Stimulated activated CD8-positive, alpha-beta memory T cell treated with anti-CD3 and anti-CD28 coated beads, Interleukin-7, amount 100 ng/mL, for 48 hours (primary cell): Measurements from ENCODE around the gene MASP2.
"Not testable (repeated sequence)": the region's sequence is repeated elsewhere in the genome, so short reads cannot be mapped to it uniquely, and the experiment has no call there.

Experiments
- DNase-seq, 2 donors: peaks; one replicate each; pipeline ENCODE4 v3.0.0-alpha.2; 2020; ENCODE audit warnings: low read depth in 1 of 2; ENCODE audit errors: extremely low read depth in 1 of 2

The MASP2 gene

GRCh38 chr1:11058595-11059154 lies 11.6 kb upstream of the MASP2 start:
- no peak for DNase-seq

GRCh38 chr1:11058026-11058425 lies 11.0 kb upstream of the MASP2 start:
- DNase-seq: no peak

DNA sequence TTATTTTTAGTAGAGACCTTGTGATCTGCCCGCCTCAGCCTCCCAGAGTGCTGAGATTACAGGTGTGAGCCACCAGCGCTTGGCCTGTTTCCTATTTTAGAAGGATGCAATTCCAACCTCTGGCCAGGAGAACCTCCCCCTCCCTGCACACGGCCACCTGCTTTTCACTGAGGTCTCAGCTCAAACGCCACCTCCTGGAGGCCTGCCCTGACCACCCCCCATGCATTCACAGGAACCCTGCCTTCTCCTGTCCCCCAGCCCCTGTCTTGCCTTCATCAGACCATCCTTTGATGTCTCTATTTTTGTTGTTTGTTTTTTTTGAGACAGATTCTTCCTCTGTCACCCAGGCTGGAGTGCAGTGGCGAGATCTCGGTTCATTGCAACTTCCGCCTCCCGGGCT lies 10.4 kb upstream of the MASP2 start:
- DNase-seq: no peak

DNA sequence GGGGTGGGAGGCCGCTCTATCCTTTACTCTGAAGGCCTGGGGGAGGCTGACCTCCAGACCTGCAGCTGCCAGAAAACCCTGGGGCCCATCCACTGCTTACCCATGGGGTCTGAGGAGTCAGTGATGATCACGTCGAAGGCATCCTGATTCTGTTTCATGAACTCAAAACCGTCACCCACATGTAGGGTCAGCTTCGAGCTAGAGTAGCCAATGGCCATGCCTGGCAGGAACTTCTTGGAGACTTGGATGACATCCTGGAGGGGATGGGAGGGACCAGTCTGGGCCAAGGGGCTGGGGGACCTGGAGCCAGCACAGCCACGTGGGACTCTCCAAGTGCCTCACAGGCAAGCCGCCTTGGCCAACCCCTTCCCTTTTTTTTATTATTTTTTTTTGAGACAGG lies 9.5 kb upstream of the MASP2 start:
- no peak for DNase-seq

GRCh38 chr1:11055676-11056075 lies 8.6 kb upstream of the MASP2 start:
- no peak for DNase-seq

DNA sequence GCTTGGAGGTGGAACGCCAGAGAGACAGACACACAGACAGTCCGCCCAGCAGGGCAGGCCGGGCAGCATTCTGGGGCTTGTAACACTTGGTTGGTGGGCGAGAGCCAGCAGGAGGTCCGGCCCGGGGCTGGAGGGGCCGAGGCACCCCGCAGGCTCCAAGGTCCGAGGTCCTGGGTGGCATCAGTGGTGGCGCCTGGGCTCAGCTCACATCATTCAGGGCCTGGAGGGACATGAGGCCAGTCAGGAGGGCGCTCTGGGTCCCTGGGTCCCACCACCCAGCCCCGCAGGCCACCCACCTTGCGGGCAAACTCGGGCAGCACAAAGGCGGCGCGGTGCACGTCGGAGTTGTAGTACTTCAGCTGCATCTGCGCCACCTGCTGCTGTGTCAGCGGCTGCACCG lies 7.6 kb upstream of the MASP2 start:
- no peak for DNase-seq

GRCh38 chr1:11054181-11054580 lies 7.1 kb upstream of the MASP2 start:
- no peak for DNase-seq

- no peak for DNase-seq
These were observed 6.7 kb upstream of the MASP2 start for GRCh38 chr1:11053758-11054137.

DNA sequence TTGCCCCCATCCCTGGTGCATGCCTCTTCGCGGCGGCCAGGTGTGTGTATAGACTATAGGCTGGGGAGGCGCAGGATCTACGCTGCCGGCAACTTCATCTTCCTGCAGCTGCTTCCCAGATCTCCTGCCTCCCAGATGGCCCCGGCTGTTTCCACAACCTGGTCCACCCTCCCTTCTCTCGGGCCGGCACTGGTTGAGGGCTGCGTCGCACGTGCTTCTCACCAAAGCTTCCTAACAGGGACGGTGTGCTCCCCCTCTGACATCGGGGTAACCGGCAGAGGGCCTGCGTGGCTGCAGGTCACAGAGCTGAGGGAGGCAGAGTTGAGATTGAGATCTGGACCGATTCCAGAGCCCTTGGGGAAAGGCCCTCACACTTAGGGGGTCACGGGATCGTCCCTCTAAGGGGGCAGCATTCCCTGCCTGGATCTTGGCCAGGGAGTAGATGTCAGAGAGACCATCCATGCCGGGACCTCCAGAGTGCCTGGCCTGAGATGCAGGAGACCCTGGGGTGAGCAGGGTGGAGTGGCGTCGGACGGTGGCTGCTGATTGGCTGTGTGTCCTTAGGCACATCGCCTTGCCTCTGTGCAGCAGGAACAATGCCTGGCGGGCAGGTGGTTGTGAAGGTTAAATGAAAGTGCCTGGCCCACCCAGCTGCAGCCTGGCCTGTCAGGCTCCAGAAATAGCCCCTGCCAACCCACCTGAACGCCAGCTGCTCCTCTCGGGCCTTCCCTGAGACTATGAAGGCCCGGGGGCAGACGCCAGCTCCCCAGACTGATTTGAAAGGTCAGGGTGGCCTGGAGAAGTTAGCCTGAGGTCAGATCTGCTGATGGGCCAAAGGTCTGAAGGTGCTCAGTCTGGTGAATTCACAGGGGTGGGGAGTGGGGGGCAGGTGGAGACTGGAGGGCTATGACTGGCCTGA lies 6.1 kb upstream of the MASP2 start:
- DNase-seq: no peak

GRCh38 chr1:11051781-11052511 lies 4.9 kb upstream of the MASP2 start:
- no peak for DNase-seq

DNA sequence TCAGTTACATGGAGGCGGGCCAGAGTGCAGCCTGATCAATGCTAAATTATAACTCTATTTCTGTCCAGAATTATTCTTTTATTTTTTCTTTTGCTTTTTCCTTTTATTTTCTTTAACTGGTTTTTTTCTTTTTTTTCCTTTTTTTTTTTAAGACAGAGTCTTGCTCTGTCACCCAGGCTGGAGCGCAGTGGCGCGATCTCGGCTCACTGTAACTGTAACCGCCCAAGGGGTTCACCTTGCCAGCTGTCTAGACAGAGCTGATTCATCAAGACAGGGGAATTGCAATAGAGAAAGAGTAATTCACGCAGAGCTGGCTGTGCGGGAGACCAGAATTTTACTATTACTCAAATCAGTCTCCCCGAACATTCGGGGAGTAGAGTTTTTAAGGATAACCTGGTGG lies 4.1 kb upstream of the MASP2 start:
- DNase-seq: not testable (repeated sequence)

- no peak for DNase-seq
These were observed 821 bp downstream of the MASP2 start for GRCh38 chr1:11046270-11046566.

- DNase-seq: no peak
These were observed 1.4 kb downstream of the MASP2 start for GRCh38 chr1:11045428-11046269.

GRCh38 chr1:11044849-11045427 lies 2.1 kb downstream of the MASP2 start:
- no peak for DNase-seq

GRCh38 chr1:11044086-11044848 lies 2.8 kb downstream of the MASP2 start:
- no peak for DNase-seq

DNA sequence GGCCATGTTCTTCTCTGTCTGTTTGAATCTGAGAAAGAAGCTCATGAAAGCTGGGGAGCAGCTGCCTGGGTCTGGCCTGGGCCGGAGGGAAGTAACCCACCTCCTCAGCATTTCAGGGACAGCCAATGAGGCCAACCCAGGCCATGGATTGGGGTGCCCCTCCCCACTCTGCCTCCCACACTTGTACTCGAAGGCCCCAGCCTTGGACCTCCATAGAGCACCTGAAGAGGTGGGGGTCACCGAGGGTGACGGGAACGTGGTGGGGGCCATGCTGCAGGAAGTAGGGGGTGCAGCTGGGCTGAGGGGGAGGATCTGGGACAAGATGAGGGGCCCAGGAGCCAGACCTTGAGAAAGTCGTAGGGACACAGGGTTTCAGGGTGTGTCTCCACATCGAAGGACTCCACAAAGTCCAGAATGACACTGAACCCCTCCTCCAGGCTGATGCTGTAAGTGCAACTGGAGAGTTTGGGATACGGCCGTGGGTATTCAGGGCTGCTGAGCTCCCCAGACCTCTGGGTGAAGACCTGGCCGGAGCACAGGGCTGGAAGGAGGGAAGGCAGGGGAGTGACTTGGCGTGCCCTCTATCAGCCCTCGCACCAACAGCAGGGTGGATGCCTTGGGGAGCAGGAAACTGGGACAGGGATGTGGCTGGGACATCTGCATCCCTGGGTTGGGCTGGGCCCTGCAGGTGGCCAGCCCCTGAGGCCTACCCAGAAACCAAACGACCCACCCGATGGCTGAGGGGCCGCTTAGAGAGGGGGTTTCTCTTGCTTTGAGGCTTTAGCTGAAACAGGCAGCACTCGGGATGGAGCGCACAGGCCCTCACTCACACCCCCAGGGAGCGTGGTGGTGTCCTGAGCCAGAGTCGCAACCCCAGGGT lies 3.8 kb downstream of the MASP2 start:
- DNase-seq: no peak

DNA sequence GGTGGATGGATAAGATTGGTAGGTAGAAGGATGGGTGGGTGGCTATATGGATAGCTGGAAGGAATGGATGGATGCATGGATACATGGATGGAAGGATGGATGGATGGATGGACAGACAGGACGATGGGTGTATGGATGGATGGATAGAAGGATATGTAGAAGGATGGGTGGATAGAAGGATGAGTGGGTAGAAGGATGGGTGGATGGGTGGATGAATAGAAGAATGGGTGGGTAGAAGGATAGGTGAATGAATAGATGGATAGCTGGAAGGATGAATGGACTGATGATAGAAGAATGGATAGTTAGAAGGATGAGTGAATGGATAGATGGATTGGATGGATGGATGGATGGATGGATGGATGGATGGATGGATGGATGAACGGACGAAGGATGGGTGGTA lies 5.0 kb downstream of the MASP2 start:
- DNase-seq: no peak

DNA sequence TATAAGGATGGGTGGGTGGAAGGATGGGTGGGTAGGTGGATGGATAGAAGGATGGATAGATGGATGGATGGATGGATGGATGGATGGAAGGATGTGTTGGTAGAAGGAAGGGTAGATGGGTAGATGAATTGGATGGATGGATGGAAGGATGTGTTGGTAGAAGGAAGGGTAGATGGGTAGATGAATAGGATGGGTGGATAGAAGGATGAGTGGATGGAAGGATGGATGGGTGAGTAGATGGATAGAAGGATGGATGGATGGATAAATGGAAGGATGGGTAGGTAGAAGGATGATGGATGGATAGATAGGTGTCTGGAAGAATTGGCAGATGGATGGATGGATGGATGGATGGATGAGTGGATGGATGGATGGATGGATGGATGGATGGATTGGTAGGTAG lies 6.0 kb downstream of the MASP2 start:
- DNase-seq: no peak

DNA sequence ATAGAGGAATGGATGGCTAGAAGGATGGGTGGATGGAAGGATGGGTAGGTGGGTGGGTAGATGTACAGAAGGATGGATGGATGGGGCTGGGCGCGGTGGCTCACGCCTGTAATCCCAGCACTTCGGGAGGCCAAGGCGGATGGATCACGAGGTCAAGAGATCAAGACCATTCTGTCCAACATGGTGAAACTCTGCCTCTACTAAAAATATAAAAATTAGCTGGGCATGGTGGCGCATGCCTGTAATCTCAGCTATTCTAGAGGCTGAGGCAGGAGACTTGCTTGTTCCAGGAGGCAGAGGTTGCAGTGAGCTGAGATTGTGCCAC lies 7.0 kb downstream of the MASP2 start:
- not testable (repeated sequence) for DNase-seq
